Loucy (cell line): ENCODE measurements around the gene DNAJB8.

Experiments used
- EZH2phosphoT487 ChIP-seq: fragments of 200-600 bp; IDR thresholded peaks from 2 replicates; pipeline ENCODE4 v1.6.1; 2018; ENCODE audit warnings: antibody characterized with exemption, mild to moderate bottlenecking, moderate library complexity, borderline replicate concordance
- TF ChIP-seq, protein P1 (sequence below): fragments of 200-600 bp; sonication (generic); conservative IDR thresholded peaks from 2 replicates; pipeline ENCODE4 v1.5.1; 2014; ENCODE audit warnings: mild to moderate bottlenecking, antibody characterized with exemption, low read length

DNA sequence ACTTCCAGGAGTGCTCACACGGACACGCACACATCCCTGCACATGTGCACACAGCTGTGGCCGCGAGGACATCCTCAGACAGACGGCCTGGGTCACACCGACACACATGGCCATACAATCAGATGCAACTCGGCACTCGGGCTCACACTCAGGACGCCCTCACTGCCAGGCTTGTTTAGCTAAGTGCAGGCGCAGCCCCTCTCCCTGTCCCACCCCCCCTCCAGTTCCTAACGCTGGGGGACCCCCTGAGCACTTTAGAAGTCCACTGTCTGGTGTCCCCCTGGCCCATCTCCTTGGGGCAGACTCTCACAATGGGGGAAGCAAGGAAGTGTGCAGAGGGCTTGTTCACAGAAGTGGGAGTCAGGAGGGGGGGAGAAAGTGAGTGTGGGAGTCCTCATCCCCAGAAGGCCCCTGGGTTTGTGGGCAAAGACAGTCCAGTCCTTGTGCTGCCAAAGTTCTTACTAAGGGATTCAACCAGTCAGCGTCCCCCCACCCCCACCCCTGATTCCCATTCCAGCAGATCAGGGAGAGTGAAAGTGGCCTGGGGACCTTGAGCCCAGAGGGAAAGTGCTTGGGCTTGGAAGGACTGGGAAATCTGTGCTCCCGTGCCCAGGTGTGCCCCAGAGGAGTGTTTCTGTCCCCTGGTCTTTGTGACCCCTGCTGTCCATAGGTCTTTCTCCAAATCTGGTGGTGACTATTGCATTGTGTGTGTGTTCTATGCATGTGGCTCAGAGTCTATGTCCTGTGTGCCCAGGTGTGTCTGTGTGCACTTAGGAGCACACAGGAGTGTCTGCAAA lies 27.1 kb upstream of the DNAJB8 start:
- TF ChIP-seq, protein P1, sequence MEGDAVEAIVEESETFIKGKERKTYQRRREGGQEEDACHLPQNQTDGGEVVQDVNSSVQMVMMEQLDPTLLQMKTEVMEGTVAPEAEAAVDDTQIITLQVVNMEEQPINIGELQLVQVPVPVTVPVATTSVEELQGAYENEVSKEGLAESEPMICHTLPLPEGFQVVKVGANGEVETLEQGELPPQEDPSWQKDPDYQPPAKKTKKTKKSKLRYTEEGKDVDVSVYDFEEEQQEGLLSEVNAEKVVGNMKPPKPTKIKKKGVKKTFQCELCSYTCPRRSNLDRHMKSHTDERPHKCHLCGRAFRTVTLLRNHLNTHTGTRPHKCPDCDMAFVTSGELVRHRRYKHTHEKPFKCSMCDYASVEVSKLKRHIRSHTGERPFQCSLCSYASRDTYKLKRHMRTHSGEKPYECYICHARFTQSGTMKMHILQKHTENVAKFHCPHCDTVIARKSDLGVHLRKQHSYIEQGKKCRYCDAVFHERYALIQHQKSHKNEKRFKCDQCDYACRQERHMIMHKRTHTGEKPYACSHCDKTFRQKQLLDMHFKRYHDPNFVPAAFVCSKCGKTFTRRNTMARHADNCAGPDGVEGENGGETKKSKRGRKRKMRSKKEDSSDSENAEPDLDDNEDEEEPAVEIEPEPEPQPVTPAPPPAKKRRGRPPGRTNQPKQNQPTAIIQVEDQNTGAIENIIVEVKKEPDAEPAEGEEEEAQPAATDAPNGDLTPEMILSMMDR = no peak
- TF ChIP-seq EZH2phosphoT487 = no peak
